ENCODE results near the gene HOMER2.

HOMER2 gene

GRCh38 chr15:82845686-82846085 is 106.8 kb downstream of the HOMER2 start:
- Histone ChIP-seq H3K4me1 (ENCODE audit: insufficient read depth, poor library complexity, severe bottlenecking) (peaks cover 6% of the 10 kb centered on the region), H3K9me3 (ENCODE audit: severe bottlenecking) (no peaks in the 10 kb centered on the region), H3K27me3 (ENCODE audit: insufficient read depth, poor library complexity, severe bottlenecking) (no peaks in the 10 kb centered on the region), H3K36me3 (ENCODE audit: low read depth) (peaks cover 8% of the 10 kb centered on the region), H3K4me3 (ENCODE audit: severe bottlenecking) (no peak overlapping the region), H3K27ac (ENCODE audit: poor library complexity, severe bottlenecking) (no peak overlapping the region)
- TF ChIP-seq, protein P1, sequence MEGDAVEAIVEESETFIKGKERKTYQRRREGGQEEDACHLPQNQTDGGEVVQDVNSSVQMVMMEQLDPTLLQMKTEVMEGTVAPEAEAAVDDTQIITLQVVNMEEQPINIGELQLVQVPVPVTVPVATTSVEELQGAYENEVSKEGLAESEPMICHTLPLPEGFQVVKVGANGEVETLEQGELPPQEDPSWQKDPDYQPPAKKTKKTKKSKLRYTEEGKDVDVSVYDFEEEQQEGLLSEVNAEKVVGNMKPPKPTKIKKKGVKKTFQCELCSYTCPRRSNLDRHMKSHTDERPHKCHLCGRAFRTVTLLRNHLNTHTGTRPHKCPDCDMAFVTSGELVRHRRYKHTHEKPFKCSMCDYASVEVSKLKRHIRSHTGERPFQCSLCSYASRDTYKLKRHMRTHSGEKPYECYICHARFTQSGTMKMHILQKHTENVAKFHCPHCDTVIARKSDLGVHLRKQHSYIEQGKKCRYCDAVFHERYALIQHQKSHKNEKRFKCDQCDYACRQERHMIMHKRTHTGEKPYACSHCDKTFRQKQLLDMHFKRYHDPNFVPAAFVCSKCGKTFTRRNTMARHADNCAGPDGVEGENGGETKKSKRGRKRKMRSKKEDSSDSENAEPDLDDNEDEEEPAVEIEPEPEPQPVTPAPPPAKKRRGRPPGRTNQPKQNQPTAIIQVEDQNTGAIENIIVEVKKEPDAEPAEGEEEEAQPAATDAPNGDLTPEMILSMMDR (IDR thresholded peaks at IDR 0.05; ENCODE audit: poor library complexity, severe bottlenecking): no peak
- peak; percentile 30 for DNase-seq (ENCODE audit: low spot score)
- no peak for ATAC-seq (ENCODE audit: low read depth)

DNA sequence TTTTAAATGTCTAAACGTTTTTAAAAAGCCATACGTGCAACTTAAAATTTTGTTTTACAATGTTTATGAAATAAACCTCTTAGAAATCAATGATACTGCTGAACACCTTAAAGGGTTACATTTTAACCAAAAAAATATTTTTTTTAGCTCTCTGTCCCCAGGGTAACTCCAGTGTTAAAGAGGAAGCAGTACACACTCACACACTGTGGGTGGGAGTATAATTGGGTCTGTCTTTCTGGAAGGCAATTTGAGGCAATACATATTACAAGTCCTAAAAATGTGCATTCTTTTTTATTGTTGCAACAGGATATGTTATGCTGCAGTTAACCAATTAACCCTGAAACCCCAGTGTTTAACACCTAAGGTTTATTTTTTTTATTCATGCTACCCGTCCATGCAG is 109.0 kb downstream of the HOMER2 start:
- peaks cover 7% of the 10 kb centered on the region for H3K36me3 ChIP-seq (ENCODE audit: low read depth)

DNA sequence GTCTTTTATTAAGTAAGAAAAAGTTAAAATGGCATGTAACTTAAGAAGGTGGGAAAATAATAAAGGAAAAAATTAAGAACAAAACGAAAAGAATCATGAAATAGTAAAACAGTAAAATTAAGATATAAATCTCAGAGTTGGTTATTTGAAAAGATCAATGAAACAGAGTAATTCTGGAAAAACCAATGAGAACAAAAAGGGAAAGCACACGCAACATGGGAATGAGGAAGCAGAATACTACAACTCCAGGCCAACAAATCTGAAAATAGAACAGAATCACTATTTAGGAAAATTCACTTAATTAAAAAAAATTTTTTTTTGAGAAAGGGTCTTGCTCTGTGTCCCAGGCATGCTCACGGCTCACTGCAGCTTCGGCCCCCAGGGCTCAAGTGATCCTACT is 112.4 kb downstream of the HOMER2 start:
- H3K9me3 ChIP-seq (ENCODE audit: severe bottlenecking): peaks cover 3% of the 10 kb centered on the region
- peaks cover 35% of the 10 kb centered on the region for H3K36me3 ChIP-seq (ENCODE audit: low read depth)
- H3K27me3 ChIP-seq (ENCODE audit: insufficient read depth, poor library complexity, severe bottlenecking): no peaks in the 10 kb centered on the region
- DNase-seq (ENCODE audit: low spot score): no peak
- H3K4me1 ChIP-seq (ENCODE audit: insufficient read depth, poor library complexity, severe bottlenecking): peaks cover 6% of the 10 kb centered on the region
- no peak for ATAC-seq (ENCODE audit: low read depth)
- H3K27ac ChIP-seq (ENCODE audit: poor library complexity, severe bottlenecking): no peak overlapping the region
- no peak overlapping the region for H3K4me3 ChIP-seq (ENCODE audit: severe bottlenecking)
- TF ChIP-seq, protein P1 (IDR thresholded peaks at IDR 0.05; ENCODE audit: poor library complexity, severe bottlenecking): no peak

More for the DNA sequence above, 109.0 kb downstream of the HOMER2 start:
- TF ChIP-seq, protein P1 (IDR thresholded peaks at IDR 0.05; ENCODE audit: poor library complexity, severe bottlenecking): no peak
- H3K4me1 ChIP-seq (ENCODE audit: insufficient read depth, poor library complexity, severe bottlenecking): peaks cover 6% of the 10 kb centered on the region
- H3K27ac ChIP-seq (ENCODE audit: poor library complexity, severe bottlenecking): no peak overlapping the region
- H3K27me3 ChIP-seq (ENCODE audit: insufficient read depth, poor library complexity, severe bottlenecking): no peaks in the 10 kb centered on the region
- ATAC-seq (ENCODE audit: low read depth) (no peak), DNase-seq (ENCODE audit: low spot score) (no peak)
- no peak overlapping the region for H3K4me3 ChIP-seq (ENCODE audit: severe bottlenecking)
- H3K9me3 ChIP-seq (ENCODE audit: severe bottlenecking): peaks cover 3% of the 10 kb centered on the region

- ATAC-seq (ENCODE audit: low read depth) (no peak), DNase-seq (ENCODE audit: low spot score) (no peak)
- TF ChIP-seq, protein P1 (IDR thresholded peaks at IDR 0.05; ENCODE audit: poor library complexity, severe bottlenecking): no peak
These were observed 113.4 kb downstream of the HOMER2 start for GRCh38 chr15:82839136-82839535.

DNA sequence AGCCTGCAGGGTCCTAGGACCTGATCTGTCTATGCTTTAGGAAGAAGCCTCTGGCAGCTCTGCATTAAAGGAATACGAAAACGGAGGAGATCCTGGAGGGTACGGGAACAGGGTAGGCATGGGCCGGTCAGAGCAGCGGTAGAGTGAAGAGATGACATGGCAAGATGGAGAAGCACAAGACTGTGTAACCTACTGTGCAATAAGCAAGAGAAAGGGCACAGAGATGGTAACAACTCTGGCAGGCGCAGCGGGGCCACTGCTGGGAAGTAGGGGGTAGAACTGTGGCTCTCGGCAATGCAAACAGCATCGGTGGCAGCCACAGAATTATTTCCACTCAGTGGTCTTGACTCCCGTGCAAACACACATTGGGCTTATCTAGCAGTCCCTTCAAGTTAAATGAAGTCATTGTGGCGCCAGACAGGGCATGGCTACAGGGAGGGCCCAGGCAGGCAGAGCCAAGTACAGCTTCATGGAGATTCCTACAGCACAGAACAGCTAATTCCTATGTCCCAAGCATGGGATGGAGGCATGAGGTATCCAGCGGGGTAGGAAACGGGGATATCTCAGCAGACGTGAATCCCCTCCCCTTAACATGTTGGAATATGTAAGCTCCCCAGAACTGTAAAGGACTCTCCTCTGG is 114.3 kb downstream of the HOMER2 start:
- TF ChIP-seq, protein P1 (IDR thresholded peaks at IDR 0.05; ENCODE audit: poor library complexity, severe bottlenecking): no peak
- ATAC-seq (ENCODE audit: low read depth) (peak; percentile 21; the same call in 2 of the 3 replicates), DNase-seq (ENCODE audit: low spot score) (no peak)
- peaks cover 54% of the 10 kb centered on the region for H3K36me3 ChIP-seq (ENCODE audit: low read depth)
- H3K27me3 ChIP-seq (ENCODE audit: insufficient read depth, poor library complexity, severe bottlenecking): no peaks in the 10 kb centered on the region
- H3K9me3 ChIP-seq (ENCODE audit: severe bottlenecking): peaks cover 3% of the 10 kb centered on the region
- H3K4me3 ChIP-seq (ENCODE audit: severe bottlenecking): no peak overlapping the region
- H3K27ac ChIP-seq (ENCODE audit: poor library complexity, severe bottlenecking): no peak overlapping the region
- peaks cover 8% of the 10 kb centered on the region for H3K4me1 ChIP-seq (ENCODE audit: insufficient read depth, poor library complexity, severe bottlenecking)

More at GRCh38 chr15:82839136-82839535, 113.4 kb downstream of the HOMER2 start:
- H3K9me3 ChIP-seq (ENCODE audit: severe bottlenecking): peaks cover 3% of the 10 kb centered on the region
- no peak overlapping the region for H3K27ac ChIP-seq (ENCODE audit: poor library complexity, severe bottlenecking)
- no peaks in the 10 kb centered on the region for H3K4me1 ChIP-seq (ENCODE audit: insufficient read depth, poor library complexity, severe bottlenecking)
- no peak overlapping the region for H3K4me3 ChIP-seq (ENCODE audit: severe bottlenecking)
- no peaks in the 10 kb centered on the region for H3K27me3 ChIP-seq (ENCODE audit: insufficient read depth, poor library complexity, severe bottlenecking)
- peaks cover 45% of the 10 kb centered on the region for H3K36me3 ChIP-seq (ENCODE audit: low read depth)

All from RWPE2 (cell line).